Caco-2 (cell line): Measurements from ENCODE around the gene CGB7. TPM values are rescaled to one million over a fixed set of nuclear protein-coding genes. Genes with fewer than 3 reads are reported as not detected.
A peak's percentile ranks its signal among the peaks of the same experiment; 100 is the strongest.

Experiments
- BruUV-seq: library from RNA; stranded (reverse); fragments of 400-500 nt; replicated peaks from 2 replicates; lab custom pipeline; 2021; lab: Mats Ljungman, UMichigan
- CTCF ChIA-PET: fragments of 300-600 bp; sonication (Branson Sonifier 250); formaldehyde crosslinking; loops from one replicate; lab custom pipeline; 2022; ENCODE audit warnings: antibody characterized with exemption; lab: Charles Lee
- POLR2A ChIA-PET: fragments of 300-600 bp; sonication (Branson Sonifier 250); formaldehyde crosslinking; loops from one replicate; lab custom pipeline; 2022; ENCODE audit warnings: antibody characterized with exemption; lab: Charles Lee
- DNase-seq, 2 experiments: peaks; one replicate each; pipeline versions ENCODE4 v3.0.0 to v3.0.0-alpha.2; 2020 to 2022
- H3K27me3 ChIP-seq: replicated peaks from 2 replicates; pipeline ENCODE4 v1.6.0; 2011; ENCODE audit warnings: low read length; ENCODE audit not compliant: control insufficient read depth, insufficient read depth
- H3K36me3 ChIP-seq: 2 replicates; pipeline ENCODE4 v1.5.1; 2011; ENCODE audit warnings: low read length; ENCODE audit not compliant: control insufficient read depth, insufficient read depth
- H3K4me1 ChIP-seq: fragments of 250-450 bp; sonication (Bioruptor Pico); 2 replicates; pipeline ENCODE4 v1.5.1; 2020; ENCODE audit warnings: mild to moderate bottlenecking
- H3K4me3 ChIP-seq: 2 replicates; pipeline ENCODE4 v1.5.1; 2011; ENCODE audit warnings: low read depth, mild to moderate bottlenecking, control low read depth, low read length
- H3K9me3 ChIP-seq: fragments of 250-450 bp; sonication (Bioruptor Pico); 2 replicates; pipeline ENCODE4 v1.5.1; 2020; ENCODE audit warnings: mild to moderate bottlenecking, moderate library complexity
- H3K27ac Mint-ChIP-seq: one replicate; pipeline ENCODE4 v1.8.0; 2022; ENCODE audit warnings: mixed read lengths; ENCODE audit not compliant: unreplicated experiment
- H3K27me3 Mint-ChIP-seq: one replicate; pipeline ENCODE4 v1.8.0; 2022; ENCODE audit warnings: mixed read lengths; ENCODE audit not compliant: insufficient read depth, unreplicated experiment
- H3K36me3 Mint-ChIP-seq: one replicate; pipeline ENCODE4 v1.8.0; 2022; ENCODE audit warnings: mild to moderate bottlenecking, mixed read lengths; ENCODE audit not compliant: insufficient read depth, unreplicated experiment
- H3K4me1 Mint-ChIP-seq: one replicate; pipeline ENCODE4 v1.8.0; 2022; ENCODE audit warnings: low read depth, mixed read lengths; ENCODE audit not compliant: unreplicated experiment
- H3K4me3 Mint-ChIP-seq: one replicate; pipeline ENCODE4 v1.8.0; 2022; ENCODE audit warnings: mild to moderate bottlenecking, moderate library complexity, mixed read lengths; ENCODE audit not compliant: unreplicated experiment
- H3K9me3 Mint-ChIP-seq: one replicate; pipeline ENCODE4 v1.8.0; 2022; ENCODE audit warnings: mixed read lengths; ENCODE audit not compliant: unreplicated experiment
- intact Hi-C: fragments of 100-400 bp; cut with micrococcal nuclease; formaldehyde crosslinking; loops from one replicate; pipeline ENCODE4 v1.10.0; 2022; ENCODE audit not compliant: unreplicated experiment
- total RNA-seq: library from RNA; stranded (reverse); gene quantifications from 2 replicates; pipeline ENCODE4 v1.2.3, GENCODE V29; 2022
- TF ChIP-seq, protein P1 (sequence below), 2 experiments: fragments of 200-600 bp in 1 of 2; IDR thresholded peaks; 1 replicate in 1 of 2; 2 replicates in 1 of 2; pipeline versions ENCODE4 v1.5.1 to v1.8.0; 2011 to 2022; ENCODE audit warnings: antibody characterized with exemption in 1 of 2, control low read depth in 1 of 2, inconsistent platforms in 1 of 2, low read depth in 1 of 2, low read length in 1 of 2, mild to moderate bottlenecking in 1 of 2, moderate library complexity in 1 of 2; ENCODE audit not compliant: insufficient read depth in 1 of 2, severe bottlenecking in 1 of 2, unreplicated experiment in 1 of 2

CGB7 gene
- total RNA-seq, 1 experiment from 2014 or later, result 3.0 TPM

DNA sequence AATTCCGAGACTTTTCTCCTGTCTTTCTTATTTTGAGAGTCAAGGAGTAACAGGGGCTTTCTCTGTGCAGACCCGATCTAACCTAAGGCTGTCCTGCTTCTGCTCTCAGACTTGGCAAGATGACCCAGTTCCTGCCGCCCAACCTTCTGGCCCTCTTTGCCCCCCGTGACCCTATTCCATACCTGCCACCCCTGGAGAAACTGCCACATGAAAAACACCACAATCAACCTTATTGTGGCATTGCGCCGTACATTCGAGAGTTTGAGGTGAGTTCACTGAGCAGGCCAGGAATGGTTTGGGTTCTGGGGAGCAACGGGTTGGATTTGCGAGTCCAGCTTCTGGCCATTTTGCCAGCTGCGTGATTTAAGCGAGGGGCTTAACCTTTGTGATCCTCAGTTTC lies 28.7 kb upstream of the CGB7 start:
- peaks cover 65% of the 10 kb centered on the region for H3K36me3 Mint-ChIP-seq
- Histone ChIP-seq H3K9me3 (no peaks in the 10 kb centered on the region), H3K27me3 (no peaks in the 10 kb centered on the region), H3K4me1 (0 out of 2 replicates have a peak, but pooled peaks cover 7% of the 10 kb centered on the region), H3K36me3 (no peaks in the 10 kb centered on the region), H3K4me3 (peak overlapping the region; percentile 71)
- no TSS peak for BruUV-seq
- intact Hi-C loops, result no loop called here
- ChIA-PET CTCF (no interaction called here), POLR2A (no interaction called here)
- TF ChIP-seq, protein P1, sequence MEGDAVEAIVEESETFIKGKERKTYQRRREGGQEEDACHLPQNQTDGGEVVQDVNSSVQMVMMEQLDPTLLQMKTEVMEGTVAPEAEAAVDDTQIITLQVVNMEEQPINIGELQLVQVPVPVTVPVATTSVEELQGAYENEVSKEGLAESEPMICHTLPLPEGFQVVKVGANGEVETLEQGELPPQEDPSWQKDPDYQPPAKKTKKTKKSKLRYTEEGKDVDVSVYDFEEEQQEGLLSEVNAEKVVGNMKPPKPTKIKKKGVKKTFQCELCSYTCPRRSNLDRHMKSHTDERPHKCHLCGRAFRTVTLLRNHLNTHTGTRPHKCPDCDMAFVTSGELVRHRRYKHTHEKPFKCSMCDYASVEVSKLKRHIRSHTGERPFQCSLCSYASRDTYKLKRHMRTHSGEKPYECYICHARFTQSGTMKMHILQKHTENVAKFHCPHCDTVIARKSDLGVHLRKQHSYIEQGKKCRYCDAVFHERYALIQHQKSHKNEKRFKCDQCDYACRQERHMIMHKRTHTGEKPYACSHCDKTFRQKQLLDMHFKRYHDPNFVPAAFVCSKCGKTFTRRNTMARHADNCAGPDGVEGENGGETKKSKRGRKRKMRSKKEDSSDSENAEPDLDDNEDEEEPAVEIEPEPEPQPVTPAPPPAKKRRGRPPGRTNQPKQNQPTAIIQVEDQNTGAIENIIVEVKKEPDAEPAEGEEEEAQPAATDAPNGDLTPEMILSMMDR (IDR thresholded peaks at IDR 0.05; ENCODE audit: insufficient read depth in 1 of 2, low read depth in 1 of 2, low read length in 1 of 2, severe bottlenecking in 1 of 2, unreplicated experiment in 1 of 2), result no peak
- no peaks in the 10 kb centered on the region for H3K27me3 Mint-ChIP-seq
- peak overlapping the region; percentile 92 for H3K4me3 Mint-ChIP-seq
- no peak for DNase-seq
- no peaks in the 10 kb centered on the region for H3K9me3 Mint-ChIP-seq
- peaks cover 17% of the 10 kb centered on the region for H3K4me1 Mint-ChIP-seq
- peak overlapping the region; percentile 78 for H3K27ac Mint-ChIP-seq

DNA sequence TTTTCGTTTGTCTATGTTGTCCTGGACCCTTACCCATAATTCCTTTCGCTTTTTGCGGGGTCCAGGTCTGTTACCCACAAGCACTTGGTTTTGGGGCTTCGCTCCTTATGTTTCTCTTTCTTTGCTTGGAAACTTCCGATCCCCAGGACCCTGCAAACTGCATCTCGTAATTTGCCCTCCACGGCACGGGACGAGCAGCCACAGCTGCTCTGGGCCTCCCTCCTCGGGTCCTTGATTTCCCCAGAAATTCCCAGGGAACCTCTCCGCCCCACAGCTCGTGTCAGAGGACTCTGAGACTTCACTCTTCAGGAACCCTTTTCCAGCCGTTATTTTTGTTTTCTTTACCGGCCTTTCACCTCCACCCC lies 28.3 kb upstream of the CGB7 start:
- H3K4me3 Mint-ChIP-seq, result peak overlapping the region; percentile 92
- no TSS peak for BruUV-seq
- peak overlapping the region; percentile 78 for H3K27ac Mint-ChIP-seq
- Histone ChIP-seq H3K9me3 (no peaks in the 10 kb centered on the region), H3K4me1 (0 out of 2 replicates have a peak, but pooled peaks cover 7% of the 10 kb centered on the region), H3K36me3 (no peaks in the 10 kb centered on the region), H3K4me3 (peak overlapping the region; percentile 71), H3K27me3 (no peaks in the 10 kb centered on the region)
- peaks cover 17% of the 10 kb centered on the region for H3K4me1 Mint-ChIP-seq
- H3K27me3 Mint-ChIP-seq, result no peaks in the 10 kb centered on the region
- no peaks in the 10 kb centered on the region for H3K9me3 Mint-ChIP-seq
- peaks cover 60% of the 10 kb centered on the region for H3K36me3 Mint-ChIP-seq
- no peak for DNase-seq
- intact Hi-C loops, result loop anchor here (1.0 to 2.0 kb wide), 3 partner anchors 11 to 33 kb away; partner anchors contain the start of genes C19orf73, NTF4 and PPFIA3
- ChIA-PET POLR2A (no interaction called here), CTCF (no interaction called here)
- TF ChIP-seq, protein P1 (IDR thresholded peaks at IDR 0.05; ENCODE audit: insufficient read depth in 1 of 2, low read depth in 1 of 2, low read length in 1 of 2, severe bottlenecking in 1 of 2, unreplicated experiment in 1 of 2), result no peak

DNA sequence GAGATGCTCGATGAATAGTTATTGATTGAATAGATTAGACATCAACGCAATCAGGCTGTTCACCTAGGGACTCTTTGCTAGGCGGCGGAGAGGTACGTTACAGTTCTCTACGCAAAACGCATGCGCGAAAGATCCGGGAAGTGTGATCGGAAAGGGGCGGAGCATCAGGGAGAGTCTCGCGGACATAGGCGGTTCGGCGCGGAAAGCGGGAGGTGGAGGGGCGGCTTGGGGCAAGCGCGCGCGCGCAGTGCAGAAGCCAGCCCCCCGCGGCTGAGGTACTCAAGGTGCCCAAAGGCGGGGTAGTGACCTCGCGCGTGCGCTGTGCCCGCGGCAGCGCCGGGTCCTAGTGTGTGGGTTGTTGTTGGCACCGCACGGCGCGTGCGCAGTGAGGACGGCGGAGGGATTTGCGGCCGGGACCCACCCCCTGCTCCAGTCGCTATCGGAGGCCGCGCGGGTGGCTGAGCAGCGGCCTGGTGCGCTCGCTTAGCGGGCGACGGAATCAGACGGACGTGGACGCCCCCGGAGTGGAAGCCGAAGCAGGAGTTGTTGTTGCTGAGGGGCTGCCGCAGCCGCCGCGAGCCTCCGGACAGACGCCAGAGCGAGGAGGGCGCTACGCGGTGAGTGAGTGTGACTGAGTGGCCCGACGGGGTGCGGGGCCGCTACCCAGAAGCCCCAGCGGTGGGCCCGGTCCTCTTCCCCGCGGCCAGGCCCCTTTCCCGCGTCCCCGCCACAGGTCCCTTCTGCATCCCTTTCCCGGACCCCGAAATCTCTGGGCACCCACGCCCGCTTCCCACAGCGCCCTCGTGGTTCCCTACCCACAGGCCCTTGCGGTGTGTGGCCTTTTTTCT lies 27.7 kb upstream of the CGB7 start, which contains the start of gene SNRNP70:
Gene SNRNP70 (plus strand): TSS at position 432 of the 848 bp plus-strand sequence. CDS start 964 bp downstream, outside the sequence.
- no peaks in the 10 kb centered on the region for H3K27me3 Mint-ChIP-seq
- H3K4me3 ChIP-seq, result peak within 1 kb of the TSS; percentile 71
- intact Hi-C loops, result loop anchor here (1.0 to 2.0 kb wide), 3 partner anchors 12 to 34 kb away; partner anchors contain the start of genes C19orf73, NTF4 and PPFIA3
- H3K9me3 Mint-ChIP-seq, result no peaks in the 10 kb centered on the region
- peak within 1 kb of the TSS; percentile 78 for H3K27ac Mint-ChIP-seq
- no peaks in the 10 kb centered on the region for H3K27me3 ChIP-seq
- ChIA-PET POLR2A (no interaction called here), CTCF (no interaction called here)
- 0 out of 2 replicates have a peak, but pooled peaks cover 7% of the 10 kb centered on the region for H3K4me1 ChIP-seq
- TF ChIP-seq, protein P1 (IDR thresholded peaks at IDR 0.05; ENCODE audit: insufficient read depth in 1 of 2, low read depth in 1 of 2, low read length in 1 of 2, severe bottlenecking in 1 of 2, unreplicated experiment in 1 of 2), result no peak
- peak; percentile 100 for DNase-seq
- H3K4me3 Mint-ChIP-seq, result peak within 1 kb of the TSS; percentile 92
- no peaks in the 10 kb centered on the region for H3K9me3 ChIP-seq
- peaks cover 17% of the 10 kb centered on the region for H3K4me1 Mint-ChIP-seq
- BruUV-seq, result no TSS peak
- no peaks in the 10 kb centered on the region for H3K36me3 ChIP-seq
- peaks cover 54% of the 10 kb centered on the region for H3K36me3 Mint-ChIP-seq
